Tibial artery (tissue), 4 donors: ENCODE results near the gene ZBTB14.

Experiments
- DNase-seq, 2 donors: peaks; one replicate each; pipeline ENCODE4 v3.0.0-alpha.2; 2019
- H3K27ac ChIP-seq, 2 donors: fragments of 200-600 bp; sonication (generic) in 1 of 2; 1 replicate in 1 of 2; 2 replicates in 1 of 2; pipeline ENCODE4 v1.5.1; 2018 to 2019; ENCODE audit warnings: mild to moderate bottlenecking in 1 of 2
- H3K27me3 ChIP-seq, 2 donors: fragments of 200-600 bp; sonication (generic) in 1 of 2; one replicate each; pipeline versions ENCODE4 v1.5.1 to v1.6.0; 2016 to 2019
- H3K36me3 ChIP-seq, 3 donors: fragments of 200-600 bp; sonication (generic) in 2 of 3; one replicate each; pipeline ENCODE4 v1.5.1; 2016 to 2019; ENCODE audit warnings: mild to moderate bottlenecking in 2 of 3
- H3K4me1 ChIP-seq, 4 donors: fragments of 200-600 bp; sonication (generic) in 2 of 4; 1 replicate in 3 of 4; 2 replicates in 1 of 4; pipeline ENCODE4 v1.5.1; 2016 to 2019
- H3K4me3 ChIP-seq, 2 donors: fragments of 200-600 bp; sonication (generic) in 1 of 2; 1 replicate in 1 of 2; 2 replicates in 1 of 2; pipeline ENCODE4 v1.5.1; 2018 to 2019; ENCODE audit warnings: mild to moderate bottlenecking in 2 of 2
- H3K9me3 ChIP-seq, 3 donors: fragments of 200-600 bp; sonication (generic) in 1 of 3; one replicate each; pipeline ENCODE4 v1.5.1; 2016 to 2019
- CTCF ChIP-seq, 2 experiments: fragments of 200-600 bp in 1 of 2; fragments of 450-650 bp in 1 of 2; IDR thresholded peaks; one replicate each; pipeline ENCODE4 v1.5.1; 2017 to 2019; ENCODE audit warnings: antibody characterized with exemption in 2 of 2, mild to moderate bottlenecking in 1 of 2, moderate library complexity in 1 of 2
- intact Hi-C: fragments of 100-400 bp; cut with DNase I; formaldehyde crosslinking; loops from one replicate; pipeline ENCODE4 v1.15.0; 2023; ENCODE audit warnings: low total_unique reads

ZBTB14 gene

GRCh38 chr18:5275872-5276271, 19.7 kb downstream of the ZBTB14 start:
- Histone ChIP-seq H3K4me3 (no peak overlapping the region), H3K27ac (no peak overlapping the region), H3K36me3 (no peaks in the 10 kb centered on the region), H3K4me1 (no peaks in the 10 kb centered on the region), H3K27me3 (no peaks in the 10 kb centered on the region), H3K9me3 (peaks cover 0 to 6% (median 0%) of the 10 kb centered on the region in 3 donors)
- no peak for DNase-seq
- no peak for TF ChIP-seq CTCF (IDR thresholded peaks at IDR 0.05)
- intact Hi-C loops: no loop called here

- no peaks in the 10 kb centered on the region for H3K36me3 ChIP-seq
- no peaks in the 10 kb centered on the region for H3K4me1 ChIP-seq
- H3K9me3 ChIP-seq: peaks cover 0 to 4% (median under 1%) of the 10 kb centered on the region in 3 donors
- H3K27ac ChIP-seq: no peak overlapping the region
- no peak for DNase-seq
- no peak for TF ChIP-seq CTCF (IDR thresholded peaks at IDR 0.05)
- no peak overlapping the region for H3K4me3 ChIP-seq
- H3K27me3 ChIP-seq: no peaks in the 10 kb centered on the region
- intact Hi-C loops: no loop called here
Measured at GRCh38 chr18:5268874-5269273, 26.7 kb downstream of the ZBTB14 start.

GRCh38 chr18:5266721-5267120, 28.8 kb downstream of the ZBTB14 start:
- intact Hi-C loops: no loop called here
- Histone ChIP-seq H3K36me3 (no peaks in the 10 kb centered on the region), H3K9me3 (peaks cover 0 to 8% (median 4%) of the 10 kb centered on the region in 3 donors), H3K27ac (no peak overlapping the region), H3K4me3 (no peak overlapping the region), H3K27me3 (no peaks in the 10 kb centered on the region), H3K4me1 (no peaks in the 10 kb centered on the region)
- no peak for TF ChIP-seq CTCF (IDR thresholded peaks at IDR 0.05)
- no peak for DNase-seq

- Histone ChIP-seq H3K9me3 (no peaks in the 10 kb centered on the region), H3K27ac (no peak overlapping the region), H3K4me3 (no peak overlapping the region), H3K36me3 (no peaks in the 10 kb centered on the region), H3K4me1 (no peaks in the 10 kb centered on the region), H3K27me3 (no peaks in the 10 kb centered on the region)
- no peak for DNase-seq
- intact Hi-C loops: no loop called here
- TF ChIP-seq CTCF (IDR thresholded peaks at IDR 0.05): no peak
Measured at GRCh38 chr18:5253910-5254309, 41.6 kb downstream of the ZBTB14 start.

- H3K4me3 ChIP-seq: no peak overlapping the region
- no peak for DNase-seq
- no peaks in the 10 kb centered on the region for H3K27me3 ChIP-seq
- no peaks in the 10 kb centered on the region for H3K36me3 ChIP-seq
- no peaks in the 10 kb centered on the region for H3K4me1 ChIP-seq
- no peak overlapping the region for H3K27ac ChIP-seq
- intact Hi-C loops: no loop called here
- H3K9me3 ChIP-seq: no peaks in the 10 kb centered on the region
- TF ChIP-seq CTCF (IDR thresholded peaks at IDR 0.05): no peak
Measured at GRCh38 chr18:5251117-5251516, 44.4 kb downstream of the ZBTB14 start.

GRCh38 chr18:5250603-5251002, 44.9 kb downstream of the ZBTB14 start:
- no peak for DNase-seq
- Histone ChIP-seq H3K4me1 (no peaks in the 10 kb centered on the region), H3K27ac (no peak overlapping the region), H3K36me3 (no peaks in the 10 kb centered on the region), H3K4me3 (no peak overlapping the region), H3K27me3 (no peaks in the 10 kb centered on the region), H3K9me3 (no peaks in the 10 kb centered on the region)
- TF ChIP-seq CTCF (IDR thresholded peaks at IDR 0.05): no peak
- intact Hi-C loops: no loop called here
